Suprapubic skin (tissue), 4 donors: ENCODE results near the gene CNNM4.

ENCODE experiments used
- POLR2A ChIP-seq, 2 donors: fragments of 450-650 bp; IDR thresholded peaks; one replicate each; pipeline ENCODE4 v1.6.1; 2017; ENCODE audit warnings: antibody characterized with exemption in 2 of 2, mild to moderate bottlenecking in 2 of 2, moderate library complexity in 2 of 2
- POLR2AphosphoS5 ChIP-seq, 3 donors: sonication (generic); formaldehyde crosslinking; IDR thresholded peaks; one replicate each; pipeline ENCODE4 v1.6.1; 2017; ENCODE audit warnings: antibody characterized with exemption in 3 of 3
- TF ChIP-seq, protein P1 (sequence below), 2 donors: fragments of 200-600 bp in 1 of 2; fragments of 450-650 bp in 1 of 2; sonication (generic) in 1 of 2; IDR thresholded peaks; one replicate each; pipeline ENCODE4 v1.5.1; 2016 to 2019; ENCODE audit warnings: antibody characterized with exemption in 2 of 2, mild to moderate bottlenecking in 1 of 2, moderate library complexity in 1 of 2

DNA sequence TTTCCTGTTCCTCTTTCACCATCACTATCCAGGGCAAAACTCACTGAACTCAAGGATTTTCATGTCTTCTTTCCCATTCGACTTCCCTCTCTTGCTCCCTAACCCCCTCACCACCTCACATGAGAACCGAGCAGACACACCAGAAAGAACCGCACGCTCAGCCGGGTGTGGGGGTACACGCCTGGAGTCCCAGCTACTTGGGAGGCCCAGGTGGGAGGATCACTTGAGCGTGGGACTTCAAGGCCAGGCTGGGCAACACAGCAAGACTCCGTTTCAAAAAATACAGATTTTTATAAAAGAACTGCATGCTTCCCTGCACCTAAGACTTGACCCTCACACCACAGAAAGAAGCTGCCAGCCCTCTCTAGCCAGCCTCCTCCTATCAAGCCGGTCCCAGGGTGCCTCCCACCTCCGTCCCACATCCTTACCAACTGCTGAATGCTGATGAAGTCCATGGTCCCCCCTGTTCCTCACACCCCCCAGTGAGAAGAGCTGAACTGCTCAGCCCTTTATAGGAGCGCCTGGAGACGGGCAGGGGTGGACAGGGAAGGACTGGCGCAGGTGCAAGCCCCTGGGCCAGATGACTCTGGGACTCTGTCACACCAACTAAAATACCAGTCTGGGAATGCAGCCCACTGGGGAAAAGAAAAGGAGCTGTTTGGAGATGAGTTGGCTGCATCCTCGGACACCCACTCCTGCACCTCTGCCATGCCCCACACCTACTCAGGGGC lies 83.0 kb downstream of the CNNM4 start, which contains the start of gene ANKRD23:
- TF ChIP-seq POLR2A (IDR thresholded peaks at IDR 0.05) = no peak
- TF ChIP-seq, protein P1, sequence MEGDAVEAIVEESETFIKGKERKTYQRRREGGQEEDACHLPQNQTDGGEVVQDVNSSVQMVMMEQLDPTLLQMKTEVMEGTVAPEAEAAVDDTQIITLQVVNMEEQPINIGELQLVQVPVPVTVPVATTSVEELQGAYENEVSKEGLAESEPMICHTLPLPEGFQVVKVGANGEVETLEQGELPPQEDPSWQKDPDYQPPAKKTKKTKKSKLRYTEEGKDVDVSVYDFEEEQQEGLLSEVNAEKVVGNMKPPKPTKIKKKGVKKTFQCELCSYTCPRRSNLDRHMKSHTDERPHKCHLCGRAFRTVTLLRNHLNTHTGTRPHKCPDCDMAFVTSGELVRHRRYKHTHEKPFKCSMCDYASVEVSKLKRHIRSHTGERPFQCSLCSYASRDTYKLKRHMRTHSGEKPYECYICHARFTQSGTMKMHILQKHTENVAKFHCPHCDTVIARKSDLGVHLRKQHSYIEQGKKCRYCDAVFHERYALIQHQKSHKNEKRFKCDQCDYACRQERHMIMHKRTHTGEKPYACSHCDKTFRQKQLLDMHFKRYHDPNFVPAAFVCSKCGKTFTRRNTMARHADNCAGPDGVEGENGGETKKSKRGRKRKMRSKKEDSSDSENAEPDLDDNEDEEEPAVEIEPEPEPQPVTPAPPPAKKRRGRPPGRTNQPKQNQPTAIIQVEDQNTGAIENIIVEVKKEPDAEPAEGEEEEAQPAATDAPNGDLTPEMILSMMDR (IDR thresholded peaks at IDR 0.05) = no peak
- no peak for TF ChIP-seq POLR2AphosphoS5 (IDR thresholded peaks at IDR 0.05)
